Natural killer cell (primary cell): ENCODE data around the gene PIP5K1B. TPM values are rescaled to one million over a fixed set of nuclear protein-coding genes. Genes with fewer than 3 reads are reported as not detected.

Experiments used
- ATAC-seq, 3 donors: fragments of 150-1000 bp in 2 of 3; fragments of 200-7000 bp in 1 of 3; cut with Tn5 transposase; 1 replicate in 1 of 3; 2 replicates in 2 of 3; pipeline ENCODE4 v1.10.0; 2021; ENCODE audit warnings: mild to moderate bottlenecking in 2 of 3, moderate library complexity in 2 of 3
- DNase-seq, 2 donors: peaks; one replicate each; pipeline versions ENCODE4 v3.0.0 to v3.0.0-alpha.2; 2013 to 2021; ENCODE audit warnings: mixed read lengths in 1 of 2
- H3K27ac ChIP-seq: one replicate; pipeline ENCODE4 v1.5.1; 2013; ENCODE audit warnings: mild to moderate bottlenecking, low read length
- H3K27me3 ChIP-seq: one replicate; pipeline ENCODE4 v1.6.1; 2013; ENCODE audit warnings: low read length; ENCODE audit not compliant: control insufficient read depth, insufficient read depth
- H3K36me3 ChIP-seq: one replicate; pipeline ENCODE4 v1.6.1; 2013; ENCODE audit warnings: low read length; ENCODE audit not compliant: control insufficient read depth, insufficient read depth
- H3K4me1 ChIP-seq: one replicate; pipeline ENCODE4 v1.6.1; 2013; ENCODE audit warnings: low read length; ENCODE audit not compliant: control insufficient read depth, insufficient read depth
- H3K4me3 ChIP-seq: one replicate; pipeline ENCODE4 v1.5.1; 2013; ENCODE audit warnings: low read length
- H3K9me3 ChIP-seq: one replicate; pipeline ENCODE4 v1.6.1; 2013; ENCODE audit warnings: low read length; ENCODE audit not compliant: control insufficient read depth, insufficient read depth
- H3K27ac Mint-ChIP-seq, 2 donors: one replicate each; pipeline ENCODE4 v1.8.0; 2022; ENCODE audit warnings: mild to moderate bottlenecking in 2 of 2, mixed read lengths in 2 of 2, moderate library complexity in 1 of 2
- H3K27me3 Mint-ChIP-seq, 2 donors: one replicate each; pipeline ENCODE4 v1.8.0; 2022; ENCODE audit warnings: low read depth in 2 of 2, mixed read lengths in 2 of 2
- H3K36me3 Mint-ChIP-seq: one replicate; pipeline ENCODE4 v1.8.0; 2022; ENCODE audit warnings: mixed read lengths
- H3K4me1 Mint-ChIP-seq, 2 donors: one replicate each; pipeline ENCODE4 v1.8.0; 2022; ENCODE audit warnings: mixed read lengths in 2 of 2
- H3K4me3 Mint-ChIP-seq: one replicate; pipeline ENCODE4 v1.8.0; 2022; ENCODE audit warnings: mild to moderate bottlenecking, moderate library complexity, mixed read lengths
- H3K9me3 Mint-ChIP-seq, 2 donors: one replicate each; pipeline ENCODE4 v1.8.0; 2022; ENCODE audit warnings: mixed read lengths in 2 of 2
- CTCF ChIP-seq: fragments of 200-600 bp; IDR thresholded peaks from one replicate; pipeline ENCODE4 v1.8.0; 2022; ENCODE audit warnings: antibody characterized with exemption
- WGBS: methylation state at CpG from one replicate; pipeline ENCODE4 v1.1.7; 2013; ENCODE audit warnings: missing lambda C conversion rate; ENCODE audit not compliant: insufficient coverage; 5-methylcytosine and 5-hydroxymethylcytosine counted together
- intact Hi-C: fragments of 100-400 bp; cut with micrococcal nuclease; formaldehyde crosslinking; loops from one replicate; pipeline ENCODE4 v1.14.2; 2022
- total RNA-seq, 4 donors: library from RNA; stranded (reverse); fragments of 120-200 nt in 1 of 4; gene quantifications; one replicate each; pipeline versions ENCODE4 v1.2.3 to v1.2.4, GENCODE V29; 2013 to 2022

The PIP5K1B gene
- total RNA-seq, 3 donors from 2014 or later (not counting 1 experiment from before 2014, with no cell fraction given), result 0.73 to 3.4 (median 1.3) TPM

- Histone ChIP-seq H3K4me3 (no peak overlapping the region), H3K27ac (no peak overlapping the region)
Observed at GRCh38 chr9:68995776-68996175, 290.7 kb downstream of the PIP5K1B start.

GRCh38 chr9:68996462-68996861 lies 291.4 kb downstream of the PIP5K1B start:
- no peaks in the 10 kb centered on the region for H3K27me3 Mint-ChIP-seq
- no peak overlapping the region for H3K27ac ChIP-seq
- H3K4me1 Mint-ChIP-seq, result peaks cover 30% of the 10 kb centered on the region in 2 donors
- no peak for ATAC-seq
- no peaks in the 10 kb centered on the region for H3K9me3 Mint-ChIP-seq
- WGBS, result 30% methylated on average over 5 of the region's 5 CpGs
- peak in 1 of 2 donors; percentile 29 for DNase-seq
- peak overlapping the region in 1 of 2 donors; percentile 40 for H3K27ac Mint-ChIP-seq
- H3K4me3 Mint-ChIP-seq, result peak overlapping the region; percentile 32
- H3K36me3 Mint-ChIP-seq, result no peaks in the 10 kb centered on the region
- peaks cover 15% of the 10 kb centered on the region for H3K4me1 ChIP-seq
- H3K27me3 ChIP-seq, result no peaks in the 10 kb centered on the region
- intact Hi-C loops, result no loop called here
- H3K36me3 ChIP-seq, result no peaks in the 10 kb centered on the region
- H3K9me3 ChIP-seq, result no peaks in the 10 kb centered on the region
- no peak overlapping the region for H3K4me3 ChIP-seq
- no peak for TF ChIP-seq CTCF

More at GRCh38 chr9:68995776-68996175, 290.7 kb downstream of the PIP5K1B start:
- H3K27me3 Mint-ChIP-seq, result no peaks in the 10 kb centered on the region
- intact Hi-C loops, result no loop called here
- Histone ChIP-seq H3K9me3 (no peaks in the 10 kb centered on the region), H3K4me1 (peaks cover 15% of the 10 kb centered on the region), H3K27me3 (no peaks in the 10 kb centered on the region), H3K36me3 (no peaks in the 10 kb centered on the region)
- H3K4me3 Mint-ChIP-seq, result no peak overlapping the region
- no peak overlapping the region for H3K27ac Mint-ChIP-seq
- no peak for TF ChIP-seq CTCF
- no peaks in the 10 kb centered on the region for H3K36me3 Mint-ChIP-seq
- WGBS, result 92% methylated on average over 1 of the region's 3 CpGs
- H3K9me3 Mint-ChIP-seq, result no peaks in the 10 kb centered on the region
- DNase-seq (no peak), ATAC-seq (no peak)
- H3K4me1 Mint-ChIP-seq, result peaks cover 30% of the 10 kb centered on the region in 2 donors

- 93% methylated on average over 3 of the region's 3 CpGs for WGBS
- Histone ChIP-seq H3K4me3 (no peak overlapping the region), H3K4me1 (peaks cover 15% of the 10 kb centered on the region), H3K27me3 (no peaks in the 10 kb centered on the region), H3K27ac (no peak overlapping the region), H3K9me3 (no peaks in the 10 kb centered on the region), H3K36me3 (no peaks in the 10 kb centered on the region)
- Mint-ChIP-seq H3K4me3 (no peak overlapping the region), H3K27me3 (no peaks in the 10 kb centered on the region), H3K9me3 (no peaks in the 10 kb centered on the region), H3K36me3 (no peaks in the 10 kb centered on the region), H3K4me1 (peaks cover 30% of the 10 kb centered on the region in 2 donors), H3K27ac (no peak overlapping the region)
- DNase-seq, result no peak
- no peak for ATAC-seq
- intact Hi-C loops, result no loop called here
- no peak for TF ChIP-seq CTCF
Observed at GRCh38 chr9:68997666-68998065, 292.6 kb downstream of the PIP5K1B start.

GRCh38 chr9:68998385-68998784 lies 293.3 kb downstream of the PIP5K1B start:
- no peak overlapping the region for H3K27ac ChIP-seq
- DNase-seq, result no peak
- Mint-ChIP-seq H3K27me3 (peaks cover 0 to 3% of the 10 kb centered on the region in 2 donors), H3K27ac (peak overlapping the region; percentile 30 to 56), H3K4me3 (no peak overlapping the region), H3K9me3 (no peaks in the 10 kb centered on the region), H3K4me1 (peaks cover 30% of the 10 kb centered on the region in 2 donors), H3K36me3 (no peaks in the 10 kb centered on the region)
- no peaks in the 10 kb centered on the region for H3K36me3 ChIP-seq
- TF ChIP-seq CTCF, result no peak
- H3K4me3 ChIP-seq, result no peak overlapping the region
- intact Hi-C loops, result no loop called here
- peaks cover 15% of the 10 kb centered on the region for H3K4me1 ChIP-seq
- H3K9me3 ChIP-seq, result no peaks in the 10 kb centered on the region
- 83% methylated on average over 4 of the region's 4 CpGs for WGBS
- H3K27me3 ChIP-seq, result no peaks in the 10 kb centered on the region
- no peak for ATAC-seq
